Keratinocyte (primary cell): Measurements from ENCODE around the gene INTS14. TPM values are rescaled to one million over a fixed set of nuclear protein-coding genes. Genes with fewer than 3 reads are reported as not detected.

Experiments used
- DNase-seq: peaks from one replicate; pipeline ENCODE4 v3.0.0-alpha.2; 2011; ENCODE audit warnings: low read depth, missing footprints, low spot score
- FAIRE-seq: peaks from 2 replicates; lab custom pipeline; 2011; peaks lifted over from hg19 to GRCh38; lab: Jason Lieb, UNC
- H2AFZ ChIP-seq: 2 replicates; pipeline ENCODE4 v1.6.0; 2012; ENCODE audit warnings: low read length, control low read depth, inconsistent platforms; ENCODE audit not compliant: control insufficient read depth
- H3K27ac ChIP-seq: 2 replicates; pipeline ENCODE4 v1.5.1; 2011; ENCODE audit warnings: low read length; ENCODE audit not compliant: control insufficient read depth, insufficient read depth
- H3K27me3 ChIP-seq: 3 replicates; pipeline ENCODE4 v1.6.0; 2011; ENCODE audit warnings: low read length; ENCODE audit not compliant: control insufficient read depth, insufficient read depth; ENCODE audit errors: extremely low read depth
- H3K36me3 ChIP-seq, 2 experiments: 2 replicates in 1 of 2; 3 replicates in 1 of 2; pipeline ENCODE4 v1.5.1; 2011; ENCODE audit warnings: low read length in 2 of 2, mild to moderate bottlenecking in 1 of 2; ENCODE audit not compliant: control insufficient read depth in 2 of 2, insufficient read depth in 2 of 2; ENCODE audit errors: extremely low read depth in 1 of 2
- H3K4me1 ChIP-seq: 3 replicates; pipeline ENCODE4 v1.5.1; 2011; ENCODE audit warnings: low read length; ENCODE audit not compliant: control insufficient read depth, insufficient read depth; ENCODE audit errors: extremely low read depth
- H3K4me2 ChIP-seq: 3 replicates; pipeline ENCODE4 v1.6.0; 2011; ENCODE audit warnings: low read depth, low read length; ENCODE audit not compliant: control insufficient read depth, insufficient read depth; ENCODE audit errors: extremely low read depth
- H3K4me3 ChIP-seq, 3 experiments: fragments of 200-600 bp in 1 of 3; sonication (generic) in 1 of 3; 2 replicates in 2 of 3; 3 replicates in 1 of 3; pipeline ENCODE4 v1.5.1; 2011 to 2016; ENCODE audit warnings: low read length in 3 of 3, mild to moderate bottlenecking in 3 of 3, control low read depth in 2 of 3, inconsistent platforms in 1 of 3, low read depth in 1 of 3, mixed read lengths in 1 of 3, mixed run types in 1 of 3, moderate library complexity in 1 of 3; ENCODE audit not compliant: control insufficient read depth in 2 of 3, insufficient read depth in 2 of 3; ENCODE audit errors: extremely low read depth in 1 of 3
- H3K79me2 ChIP-seq: 2 replicates; pipeline ENCODE4 v1.6.0; 2012; ENCODE audit warnings: low read length; ENCODE audit not compliant: control insufficient read depth, insufficient read depth
- H3K9ac ChIP-seq: 3 replicates; pipeline ENCODE4 v1.6.0; 2011; ENCODE audit warnings: low read length; ENCODE audit not compliant: control insufficient read depth, insufficient read depth; ENCODE audit errors: extremely low read depth
- H3K9me1 ChIP-seq: 3 replicates; pipeline ENCODE4 v1.6.0; 2011; ENCODE audit warnings: low read length; ENCODE audit not compliant: control insufficient read depth, insufficient read depth; ENCODE audit errors: extremely low read depth
- H3K9me3 ChIP-seq: 2 replicates; pipeline ENCODE4 v1.5.1; 2012; ENCODE audit warnings: low read depth, low read length; ENCODE audit not compliant: control insufficient read depth
- H4K20me1 ChIP-seq: 3 replicates; pipeline ENCODE4 v1.6.0; 2011; ENCODE audit warnings: low read length; ENCODE audit not compliant: control insufficient read depth, insufficient read depth; ENCODE audit errors: extremely low read depth
- CTCF ChIP-seq, 3 experiments: IDR thresholded peaks in 1 of 3; conservative IDR thresholded peaks in 1 of 3; optimal IDR thresholded peaks in 1 of 3; 2 replicates in 2 of 3; 3 replicates in 1 of 3; pipeline versions ENCODE3 to v1.5.1; 2011; ENCODE audit warnings: low read length in 3 of 3, mild to moderate bottlenecking in 3 of 3, moderate library complexity in 2 of 3, control low read depth in 1 of 3, inconsistent platforms in 1 of 3; ENCODE audit not compliant: insufficient read depth in 2 of 3; ENCODE audit errors: extremely low read depth in 1 of 3
- EZH2 ChIP-seq: IDR thresholded peaks from one replicate; pipeline ENCODE4 v1.6.1; 2012; ENCODE audit warnings: inconsistent platforms, mild to moderate bottlenecking, low read length, moderate library complexity
- dilution Hi-C: fragments of 300-500 bp; cut with MboI; formaldehyde crosslinking; loops from one replicate; pipeline ENCODE4 v1.7.0; 2020; ENCODE audit warnings: low sequenced_read_pairs; ENCODE audit not compliant: extremely low pct_ligation_motif_present
- polyA plus RNA-seq, 5 experiments: library from polyadenylated mRNA; depleted of rRNA in 3 of 5; stranded (reverse) in 3 of 5; stranded (forward) in 1 of 5; unstranded in 1 of 5; fragments of >200 nt; gene quantifications; 1 replicate in 1 of 5; 2 replicates in 3 of 5; 3 replicates in 1 of 5; pipeline versions ENCODE4 v1.2.1 to v1.2.3, GENCODE V29; 2011 to 2012; ENCODE audit warnings: missing spikeins in 2 of 5, low read depth in 1 of 5, low replicate concordance in 1 of 5
- small RNA-seq, 3 experiments: library from RNA; depleted of rRNA; stranded (forward); fragments of <200 nt; gene quantifications; one replicate each; pipeline ENCODE3, GENCODE V24; 2012; ENCODE audit warnings: low read depth in 3 of 3, low replicate concordance in 1 of 3; ENCODE audit not compliant: insufficient read length in 3 of 3

INTS14 gene
- polyA plus RNA-seq, 1 donor (not counting 4 experiments of a cell fraction or from before 2014, with no cell fraction given): 51.0 TPM

GRCh38 chr15:65530318-65531111, 80.4 kb downstream of the INTS14 start, which contains the start of gene HACD3:
Gene HACD3 (plus strand): TSS chr15:65530463. CDS start chr15:65530632, 169 bp downstream.
- peaks cover 47% of the 10 kb centered on the region for H3K79me2 ChIP-seq
- no peaks in the 10 kb centered on the region for H3K36me3 ChIP-seq
- peak within 1 kb of the TSS; percentile 86 to 92 (median 86) for H3K4me3 ChIP-seq
- peak within 1 kb of the TSS; percentile 92 for H3K9ac ChIP-seq
- H3K9me1 ChIP-seq: peaks cover 2% of the 10 kb centered on the region
- peak within 1 kb of the TSS; percentile 84 for H3K27ac ChIP-seq
- FAIRE-seq: no peak
- peaks cover 41% of the 10 kb centered on the region for H3K4me1 ChIP-seq
- no peaks in the 10 kb centered on the region for H3K27me3 ChIP-seq
- H2AFZ ChIP-seq: peak within 1 kb of the TSS; percentile 98
- no peaks in the 10 kb centered on the region for H3K9me3 ChIP-seq
- H3K4me2 ChIP-seq: peak within 1 kb of the TSS; percentile 95
- no peak for TF ChIP-seq CTCF (optimal IDR thresholded peaks at IDR 0.05 in 1 of 3, IDR thresholded peaks at IDR 0.05 in 1 of 3, conservative IDR thresholded peaks at IDR 0.05 in 1 of 3; ENCODE audit: extremely low read depth in 1 of 3, insufficient read depth in 2 of 3, low read length in 3 of 3)
- no peak for TF ChIP-seq EZH2
- H4K20me1 ChIP-seq: peaks cover 4% of the 10 kb centered on the region
- dilution Hi-C loops: no loop called here
- no peak for DNase-seq

GRCh38 chr15:65529762-65530317, 81.1 kb downstream of the INTS14 start:
- dilution Hi-C loops: no loop called here
- peak overlapping the region; percentile 45 for H3K27ac ChIP-seq

More at GRCh38 chr15:65529762-65530317, 81.1 kb downstream of the INTS14 start:
- H3K4me3 ChIP-seq: peak overlapping the region; percentile 86 to 92 (median 86)
- H3K9me1 ChIP-seq: peaks cover 2% of the 10 kb centered on the region
- H3K79me2 ChIP-seq: peaks cover 40% of the 10 kb centered on the region
- no peaks in the 10 kb centered on the region for H3K36me3 ChIP-seq
- DNase-seq (no peak), FAIRE-seq (no peak)
- peaks cover 35% of the 10 kb centered on the region for H3K4me1 ChIP-seq
- peak overlapping the region; percentile 98 for H2AFZ ChIP-seq
- peak overlapping the region; percentile 92 for H3K9ac ChIP-seq
- H3K9me3 ChIP-seq: no peaks in the 10 kb centered on the region
- H4K20me1 ChIP-seq: peaks cover 3% of the 10 kb centered on the region
- no peaks in the 10 kb centered on the region for H3K27me3 ChIP-seq
- H3K4me2 ChIP-seq: peak overlapping the region; percentile 95
- no peak for TF ChIP-seq EZH2
- TF ChIP-seq CTCF (optimal IDR thresholded peaks at IDR 0.05 in 1 of 3, IDR thresholded peaks at IDR 0.05 in 1 of 3, conservative IDR thresholded peaks at IDR 0.05 in 1 of 3; ENCODE audit: extremely low read depth in 1 of 3, insufficient read depth in 2 of 3, low read length in 3 of 3): no peak

Small RNA genes lying within 50 kb of the gene (small RNA-seq; reads per million reads assigned to genes)
- 0 reads per million in 3 experiments for gene RNU6-19P

Other genes starting within 250 kb of the INTS14 start
- not detected in 3 replicates for gene IGDCC3, start 233.1 kb downstream of the INTS14 start, polyA plus RNA-seq
- gene IGDCC4, start 188.2 kb downstream of the INTS14 start, polyA plus RNA-seq: 0.04 to 0.12 TPM in 2 of 3 replicates, not detected in the other
- gene DPP8, start 93.4 kb downstream of the INTS14 start, polyA plus RNA-seq: 17.1 to 21.6 TPM (median 20.2 TPM) in 3 replicates
- gene HACD3, start 80.7 kb downstream of the INTS14 start, polyA plus RNA-seq: 58.4 to 78.8 TPM (median 60.1 TPM) in 3 replicates
- 2.9 to 4.0 TPM (median 4.0 TPM) in 3 replicates for gene SLC24A1, start 10.8 kb upstream of the INTS14 start, polyA plus RNA-seq
- 6.0 to 10.0 TPM (median 6.5 TPM) in 3 replicates for gene DENND4A, start 181.2 kb upstream of the INTS14 start, polyA plus RNA-seq